ENCODE results near the gene PLP2.
"Not testable (repeated sequence)": the region's sequence is repeated elsewhere in the genome, so short reads cannot be mapped to it uniquely, and the experiment has no call there.

The PLP2 gene

GRCh38 chrX:49164589-49165360 lies 6.9 kb upstream of the PLP2 start:
- no peak for DNase-seq

GRCh38 chrX:49165901-49166881 lies 5.5 kb upstream of the PLP2 start:
- DNase-seq, result peak; percentile 50

- peak; percentile 81 for DNase-seq
Observed at GRCh38 chrX:49166914-49167739, 4.6 kb upstream of the PLP2 start.

DNA sequence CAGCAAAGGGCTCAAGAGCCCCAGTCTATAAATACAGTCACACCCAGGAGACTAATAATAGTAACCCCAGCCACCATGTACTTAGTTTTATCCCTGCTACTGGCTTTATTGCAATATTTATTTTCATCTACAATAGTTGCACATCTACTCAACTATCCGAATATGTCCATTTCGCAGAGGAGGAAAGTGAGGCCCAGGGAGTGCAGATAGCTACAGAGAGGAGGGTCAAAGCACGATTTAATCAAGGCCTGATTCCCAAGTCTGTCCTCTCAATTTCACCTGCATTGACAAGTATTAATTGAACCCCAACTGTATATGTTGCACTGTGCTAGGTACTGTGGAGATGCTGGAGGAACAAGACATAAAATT lies 4.0 kb upstream of the PLP2 start:
- DNase-seq, result no peak

DNA sequence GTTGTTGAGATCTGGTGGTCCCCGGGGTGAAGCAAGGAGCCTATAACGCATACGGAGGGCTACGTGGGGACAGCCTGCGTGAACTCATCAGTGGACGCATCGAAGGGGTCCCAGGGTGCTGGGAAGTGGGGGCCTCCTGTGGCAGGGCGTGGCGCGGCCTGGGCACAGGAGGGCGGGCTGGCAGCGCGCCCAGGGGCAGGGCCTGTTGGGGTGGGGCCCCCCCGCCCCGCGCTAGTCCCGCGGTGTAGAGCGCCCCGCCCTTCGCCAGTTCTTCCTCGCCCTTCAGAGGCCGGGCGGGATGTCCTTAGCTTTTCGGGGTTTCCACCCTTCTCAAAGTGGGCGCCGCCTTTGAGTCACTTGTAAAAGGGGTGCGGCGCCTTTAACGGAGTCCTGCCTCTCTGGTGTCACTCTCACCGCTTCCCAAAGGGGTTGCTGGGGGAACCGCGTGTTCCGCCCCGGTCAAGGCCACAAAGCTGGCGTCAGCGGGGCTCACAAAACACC lies 632 bp downstream of the PLP2 start:
- peak; percentile 48 for DNase-seq

DNA sequence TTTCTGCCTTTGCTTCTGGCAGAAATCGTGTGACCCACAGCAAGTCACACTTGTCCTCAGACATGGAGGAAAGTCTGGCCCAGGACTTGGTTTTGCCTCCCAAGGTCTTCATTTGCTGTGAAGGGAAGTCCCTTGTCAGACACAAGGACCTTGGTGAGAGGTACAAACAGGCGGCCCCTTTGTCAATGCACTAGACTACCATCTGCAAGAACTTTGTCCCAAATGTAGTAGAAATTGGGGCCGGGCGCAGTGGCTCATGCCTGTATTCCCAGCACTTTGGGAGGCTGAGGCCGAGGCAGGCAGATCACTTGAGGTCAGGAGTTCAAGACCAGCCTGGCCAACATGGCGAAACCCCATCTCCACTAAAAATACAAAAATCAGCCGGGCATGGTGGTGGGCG lies 1.8 kb downstream of the PLP2 start:
- not testable (repeated sequence) for DNase-seq

DNA sequence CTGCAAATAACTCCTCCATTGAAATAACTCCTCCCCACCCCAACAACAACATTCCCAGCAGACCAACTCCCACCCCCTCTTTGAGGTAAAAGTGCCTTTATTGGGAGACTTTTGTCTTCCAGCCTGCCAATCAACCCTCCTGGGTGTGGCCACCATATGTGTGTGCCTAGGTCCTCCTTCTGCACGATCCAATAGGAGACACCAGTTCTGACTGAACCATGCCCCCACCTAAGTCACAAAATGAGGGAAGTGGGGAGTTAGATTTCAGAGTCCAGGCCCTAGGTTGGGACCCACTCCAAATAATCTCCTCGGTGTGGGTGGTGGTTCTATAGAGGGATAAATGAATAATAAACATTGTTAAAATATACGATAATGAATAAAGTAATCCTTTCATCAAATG lies 3.0 kb downstream of the PLP2 start:
- no peak for DNase-seq

DNA sequence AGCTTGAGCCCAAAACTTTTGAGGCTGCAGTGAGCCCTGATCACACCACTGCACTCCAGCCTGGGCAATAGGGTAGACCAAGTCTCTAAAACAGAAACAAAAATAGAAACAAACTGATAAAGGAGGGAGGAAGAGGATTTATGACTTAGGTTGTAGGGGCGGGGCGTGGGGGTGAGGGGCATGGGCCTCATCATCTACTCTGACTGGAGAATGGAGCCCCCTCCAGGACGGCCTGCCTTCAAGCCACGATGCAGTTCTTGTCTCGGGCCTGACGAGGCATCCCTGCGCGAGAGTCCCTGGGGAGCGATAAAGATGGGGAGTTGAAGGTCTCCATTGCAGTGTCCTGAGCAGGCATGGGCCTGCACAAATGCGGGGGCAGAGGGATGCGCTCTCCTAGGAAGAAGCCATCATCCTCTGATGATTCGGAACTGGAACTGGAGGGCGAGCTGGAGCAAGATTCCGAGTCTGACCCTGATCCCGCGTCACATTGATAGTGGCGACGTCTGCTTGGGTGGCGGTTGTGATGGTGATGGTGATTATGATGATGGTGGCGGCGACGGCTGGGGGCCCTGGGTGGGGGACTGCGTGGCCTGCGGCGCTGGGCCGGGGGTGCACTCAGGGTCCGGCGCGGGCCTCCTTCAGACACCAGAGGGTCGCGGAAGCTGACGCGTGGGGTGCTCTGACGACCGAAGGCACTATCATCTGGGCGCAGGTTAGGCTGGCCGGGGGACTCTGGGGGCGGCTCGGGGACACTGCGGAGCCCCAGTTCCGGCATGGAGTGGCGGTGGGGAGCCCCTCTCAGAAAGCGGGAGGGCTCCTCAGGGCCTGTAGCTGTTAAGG lies 4.0 kb downstream of the PLP2 start:
- no peak for DNase-seq

GRCh38 chrX:49176421-49177326 lies 5.0 kb downstream of the PLP2 start:
- no peak for DNase-seq

DNA sequence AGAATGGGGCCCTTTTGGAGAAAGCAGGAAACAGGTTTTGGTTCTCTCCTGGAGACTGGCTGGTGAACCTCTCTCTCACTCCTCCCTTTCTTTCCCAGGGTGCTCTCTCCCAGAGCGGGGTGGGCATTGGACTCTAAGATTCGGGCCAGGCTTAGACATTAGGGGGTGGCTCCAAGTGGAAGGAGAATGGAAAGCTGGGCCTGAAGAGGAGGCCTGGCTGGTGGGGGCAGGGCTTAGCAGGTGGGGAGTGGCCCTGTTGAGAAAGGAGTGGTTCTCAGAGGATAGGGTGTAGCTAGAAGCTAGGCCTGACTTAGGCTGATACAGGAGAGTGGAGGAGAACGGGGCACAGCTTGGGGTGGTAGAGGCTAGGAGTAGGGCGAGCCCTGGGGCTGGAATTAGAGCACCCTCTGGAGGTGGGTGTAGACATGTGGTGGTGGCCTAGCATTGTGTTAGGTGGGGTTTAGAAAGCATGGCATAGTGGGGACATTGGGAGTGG lies 5.7 kb downstream of the PLP2 start:
- DNase-seq, result no peak

- no peak for DNase-seq
Observed at GRCh38 chrX:49177873-49178480, 6.3 kb downstream of the PLP2 start.

- no peak for DNase-seq
Observed at GRCh38 chrX:49178537-49178936, 6.8 kb downstream of the PLP2 start.

DNA sequence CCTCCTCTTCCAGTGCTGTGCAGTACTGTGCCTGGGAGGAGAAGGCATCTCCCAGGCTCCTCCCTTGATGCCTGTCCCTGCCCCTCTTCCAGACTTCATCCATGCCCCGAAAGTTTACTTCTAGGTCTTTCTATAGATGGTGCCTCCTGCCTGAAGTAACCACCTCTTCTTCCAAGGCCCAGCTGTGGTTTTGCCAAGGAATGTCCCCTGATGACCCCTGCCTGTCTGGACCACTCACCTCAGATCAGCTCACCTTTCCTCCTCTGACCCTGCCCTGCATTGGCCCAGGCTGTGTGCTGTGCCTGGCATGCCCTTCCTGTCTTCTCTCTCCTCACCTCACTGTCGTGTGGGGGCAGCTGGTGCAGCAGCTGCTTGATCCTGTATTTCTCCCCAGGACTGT lies 7.7 kb downstream of the PLP2 start:
- no peak for DNase-seq

- DNase-seq, result no peak
Observed at GRCh38 chrX:49183701-49184281, 12.1 kb downstream of the PLP2 start.

DNA sequence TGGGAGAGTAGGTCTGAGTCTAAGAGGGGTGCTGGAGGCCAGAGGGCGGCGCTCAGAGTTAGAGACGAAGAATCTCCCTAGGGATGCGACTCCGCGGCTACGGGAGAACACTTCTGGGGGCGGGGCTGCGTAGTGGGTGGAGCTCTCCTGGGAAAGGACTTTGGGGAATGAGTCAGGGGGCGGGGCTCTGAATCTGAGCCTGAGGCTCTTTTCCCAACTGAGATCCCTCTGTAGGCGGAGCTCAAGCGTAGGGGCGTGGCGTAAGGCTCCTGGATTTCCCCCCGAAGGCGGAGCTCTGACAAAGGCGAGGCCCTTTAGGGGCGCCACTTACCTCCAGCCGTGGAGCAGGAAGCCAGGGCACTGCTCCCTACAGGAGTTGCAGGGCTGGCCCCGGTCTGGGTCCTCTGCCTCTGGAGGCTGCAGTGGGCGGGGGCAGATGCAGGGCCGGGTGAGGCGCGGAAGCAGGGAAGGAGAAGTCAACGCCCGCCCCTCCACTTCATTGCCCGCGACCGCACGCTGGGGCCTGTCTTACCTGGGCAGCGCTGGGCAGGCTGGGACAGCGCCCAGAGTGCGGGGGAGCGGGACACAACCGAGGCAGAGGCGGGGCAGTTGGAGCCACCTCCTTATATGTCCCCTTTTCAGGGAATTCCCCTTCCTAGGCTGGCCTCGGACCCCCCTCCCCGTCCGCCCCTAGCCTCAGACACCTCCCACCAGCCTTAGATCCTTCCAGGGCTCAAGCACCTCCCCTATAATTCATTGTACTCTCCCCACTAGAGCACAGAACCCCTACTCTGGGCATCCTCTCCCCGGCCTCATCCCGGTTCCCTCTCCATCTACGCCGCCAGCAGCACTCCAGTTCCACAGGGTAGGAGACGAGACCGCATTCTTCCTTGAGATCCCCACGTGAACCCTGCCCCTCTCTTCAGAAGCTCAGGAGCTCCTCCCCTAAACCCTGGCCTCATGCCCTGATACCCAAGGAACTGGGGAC lies 12.9 kb downstream of the PLP2 start:
- DNase-seq, result no peak

DNA sequence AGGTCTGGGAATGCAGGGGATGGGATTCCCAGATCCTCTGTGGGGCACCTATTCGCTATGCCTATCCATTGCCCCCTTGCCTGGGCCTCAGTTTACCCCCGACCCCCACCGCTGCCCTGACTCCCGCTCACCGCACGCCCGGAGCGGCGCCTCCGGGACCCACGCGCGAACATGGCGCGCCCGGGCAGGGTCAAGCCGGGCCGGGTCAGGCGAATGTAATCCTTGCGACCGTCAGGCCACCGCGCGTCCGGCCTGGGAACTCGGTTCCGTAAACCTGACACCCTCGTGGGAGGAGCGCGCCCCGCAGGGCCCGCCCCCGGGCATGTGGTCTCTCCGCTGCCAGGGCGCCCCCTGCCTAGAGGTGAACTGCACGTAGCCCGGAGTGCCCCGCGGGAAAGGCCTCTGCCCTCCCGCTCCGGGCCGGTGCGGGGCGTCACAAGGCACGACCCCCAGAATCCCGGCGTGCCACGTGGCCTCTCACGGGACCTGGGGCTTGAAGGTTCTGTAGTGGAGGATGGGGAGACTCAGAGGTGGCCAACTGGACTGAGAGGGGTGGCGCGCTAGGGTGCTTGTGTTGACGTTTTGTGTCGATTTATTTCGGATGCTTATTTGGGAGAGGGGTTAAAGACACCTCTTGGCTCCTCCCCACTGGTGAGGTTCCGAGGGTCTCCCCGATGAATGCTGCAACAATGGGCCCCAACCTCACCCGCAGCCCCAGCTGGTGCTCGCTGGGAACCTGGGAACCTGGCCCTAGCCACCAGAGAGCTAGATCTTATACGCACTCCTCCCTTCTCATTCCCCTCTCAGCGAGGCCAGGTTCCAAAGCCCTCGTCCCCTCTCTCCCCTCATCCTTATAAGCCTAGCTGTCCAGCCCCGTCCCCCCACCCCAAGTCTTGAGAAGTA lies 14.7 kb downstream of the PLP2 start, which contains the start of gene PRICKLE3:
TSS of gene PRICKLE3 (minus strand) at position 249 of the 903 bp plus-strand sequence. CDS start at position 173, 76 bp downstream.
- peak; percentile 9 for DNase-seq

DNA sequence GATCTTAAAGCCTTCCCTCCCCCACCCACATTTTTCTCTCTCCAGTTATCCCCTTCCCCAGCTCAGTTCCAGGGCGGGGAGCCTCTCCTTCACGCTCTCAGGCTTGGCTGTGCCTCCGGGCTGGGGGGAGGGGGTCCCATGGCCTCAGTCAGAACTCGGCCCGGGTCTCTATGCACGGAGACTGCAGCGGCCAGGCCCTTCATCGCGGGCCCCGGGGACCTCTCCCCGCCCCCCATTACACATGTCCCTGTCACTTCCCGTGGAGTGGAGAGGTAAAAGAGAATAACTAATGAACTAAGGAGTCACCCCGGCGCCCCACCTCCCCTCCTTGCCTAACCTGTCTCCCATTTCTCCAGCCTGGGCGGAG lies 15.3 kb downstream of the PLP2 start:
- DNase-seq, result no peak
